Measurements from ENCODE around the gene MICALL1.

Gene MICALL1

DNA sequence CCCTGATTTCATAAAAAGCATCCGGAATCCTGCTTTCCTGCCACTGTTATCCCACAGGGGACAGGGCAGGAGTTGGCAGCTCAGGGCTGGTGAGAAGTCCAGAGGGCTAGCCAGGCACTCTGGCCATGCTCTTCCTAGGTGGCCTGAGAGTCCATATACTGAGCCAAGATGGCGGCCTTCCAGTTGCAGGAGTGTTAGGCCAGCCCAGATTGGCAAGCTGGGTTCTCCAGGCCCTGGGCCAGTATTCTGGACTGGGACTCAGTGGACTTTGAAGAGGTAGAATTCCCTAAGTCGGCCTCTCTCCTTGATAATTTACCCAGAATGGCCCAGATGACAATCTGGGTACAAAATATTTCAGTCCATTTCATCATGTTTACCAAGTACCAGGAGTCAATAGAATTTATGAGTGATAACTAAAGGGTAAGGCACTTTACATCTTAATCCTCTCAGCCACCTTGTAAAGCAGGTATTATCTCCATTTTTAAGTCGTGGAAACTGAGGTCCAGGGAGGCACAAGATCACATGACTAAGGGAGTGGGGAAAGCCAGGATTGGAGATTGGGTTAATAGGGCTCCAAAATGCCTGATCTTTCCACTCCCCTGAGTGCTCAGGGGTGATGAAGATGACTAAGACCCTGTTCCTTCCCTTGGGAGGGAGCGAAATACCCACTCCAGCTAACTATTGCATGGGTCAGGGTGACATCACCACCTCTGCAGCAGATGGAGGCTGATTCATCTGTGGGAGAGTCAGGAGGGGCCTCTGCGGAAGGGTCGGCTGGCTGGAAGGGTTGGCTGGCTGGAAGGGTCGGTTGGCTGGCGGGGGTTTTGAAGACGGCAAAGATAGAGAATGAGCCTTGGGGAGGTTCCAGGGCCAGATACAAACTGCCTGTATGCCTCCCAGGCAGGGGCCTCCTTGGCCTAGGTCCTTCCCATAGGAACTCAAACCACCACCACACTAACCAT lies 1.2 kb upstream of the MICALL1 start:
- DNase-seq = no peak

DNA sequence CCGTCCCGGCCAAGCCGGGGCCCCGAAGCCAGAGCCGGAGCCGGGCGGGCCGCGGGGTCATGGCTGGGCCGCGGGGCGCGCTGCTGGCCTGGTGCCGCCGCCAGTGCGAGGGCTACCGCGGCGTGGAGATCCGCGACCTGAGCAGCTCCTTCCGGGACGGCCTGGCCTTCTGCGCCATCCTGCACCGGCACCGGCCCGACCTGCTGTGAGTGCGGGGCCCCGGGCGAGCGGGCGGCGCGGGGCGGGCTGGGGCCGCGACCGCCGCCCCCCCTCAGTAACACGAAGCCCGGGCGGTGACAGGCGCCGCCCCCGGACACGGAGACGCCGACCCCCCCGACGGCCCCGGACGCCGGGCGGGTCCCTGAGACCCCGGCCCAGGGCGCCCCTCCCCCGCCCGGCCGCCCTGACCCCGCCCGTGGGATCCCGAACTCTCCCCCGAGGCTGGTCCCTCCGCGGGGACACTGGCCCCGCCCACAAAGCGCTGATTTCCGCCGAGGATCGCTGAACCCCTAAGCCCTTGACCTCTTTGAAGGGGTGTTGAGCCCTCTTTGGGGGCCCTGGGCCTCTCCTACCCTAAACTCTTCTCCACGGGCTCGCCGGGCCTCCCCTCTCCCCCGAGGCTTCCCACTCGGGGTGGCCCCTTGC lies 389 bp downstream of the MICALL1 start:
- DNase-seq = peak; percentile 23

DNA sequence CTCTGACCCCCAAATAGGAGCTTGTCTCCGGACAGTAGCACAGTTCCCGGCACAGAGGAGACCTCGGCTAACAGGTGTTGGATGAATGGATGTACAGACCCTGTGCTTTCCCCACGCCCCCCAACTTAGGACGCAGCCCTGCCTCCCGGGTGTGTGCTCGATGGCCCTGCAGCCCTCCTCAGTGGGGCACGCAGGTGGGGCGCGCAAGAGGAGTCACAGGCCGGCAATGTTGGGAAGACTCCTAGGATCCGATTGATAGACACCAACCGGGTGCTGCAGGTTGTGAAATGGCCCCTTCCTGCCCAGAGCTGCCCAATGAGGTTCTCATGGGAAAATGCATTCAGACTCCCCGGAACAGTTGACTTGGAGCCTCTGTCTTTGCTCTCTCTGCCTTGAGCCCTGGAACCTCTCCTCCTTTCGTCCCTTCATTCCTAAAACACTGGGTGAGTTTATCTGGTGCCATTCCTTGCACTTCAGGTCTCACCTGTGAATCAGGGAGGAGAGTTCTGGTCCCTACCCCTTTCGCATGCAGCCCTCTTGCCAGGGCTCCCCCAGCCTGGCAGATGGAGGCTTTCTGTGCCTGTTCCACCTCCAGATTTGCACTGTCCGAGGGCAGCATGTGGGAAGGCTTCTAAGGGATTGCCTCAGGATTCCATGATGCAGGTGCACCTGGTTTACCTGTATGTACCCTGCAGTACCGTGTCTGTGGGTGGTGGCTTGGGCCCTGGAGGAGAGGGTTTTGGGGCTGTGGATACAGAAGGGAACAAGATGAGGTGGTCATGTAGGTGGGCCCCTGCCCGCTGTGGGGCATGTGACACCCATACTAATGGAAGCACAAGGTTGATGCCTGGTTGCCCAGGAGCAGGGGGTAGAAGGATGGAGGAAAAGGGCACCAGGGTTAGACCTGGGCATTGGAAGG lies 1.2 kb downstream of the MICALL1 start:
- no peak for DNase-seq

DNA sequence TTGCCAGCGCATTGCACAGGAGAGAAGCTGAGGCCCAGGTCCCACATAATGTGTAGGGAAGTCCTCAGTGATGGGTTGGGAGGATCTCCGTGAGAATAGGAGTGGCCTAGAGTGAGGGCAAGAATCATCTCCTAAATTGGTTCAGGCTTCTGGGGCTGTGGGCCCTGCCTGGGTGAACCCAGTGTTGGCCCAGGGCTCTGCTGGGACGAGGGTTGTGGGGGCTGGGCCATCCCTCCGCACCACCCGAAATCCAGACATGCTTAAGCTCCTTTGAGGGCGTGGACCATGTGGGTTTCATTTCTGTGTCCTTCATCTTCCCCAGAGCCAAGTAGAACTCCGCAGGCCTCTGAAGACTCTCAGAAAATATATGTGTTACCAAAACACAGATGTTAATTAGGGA lies 3.7 kb downstream of the MICALL1 start:
- no peak for DNase-seq

DNA sequence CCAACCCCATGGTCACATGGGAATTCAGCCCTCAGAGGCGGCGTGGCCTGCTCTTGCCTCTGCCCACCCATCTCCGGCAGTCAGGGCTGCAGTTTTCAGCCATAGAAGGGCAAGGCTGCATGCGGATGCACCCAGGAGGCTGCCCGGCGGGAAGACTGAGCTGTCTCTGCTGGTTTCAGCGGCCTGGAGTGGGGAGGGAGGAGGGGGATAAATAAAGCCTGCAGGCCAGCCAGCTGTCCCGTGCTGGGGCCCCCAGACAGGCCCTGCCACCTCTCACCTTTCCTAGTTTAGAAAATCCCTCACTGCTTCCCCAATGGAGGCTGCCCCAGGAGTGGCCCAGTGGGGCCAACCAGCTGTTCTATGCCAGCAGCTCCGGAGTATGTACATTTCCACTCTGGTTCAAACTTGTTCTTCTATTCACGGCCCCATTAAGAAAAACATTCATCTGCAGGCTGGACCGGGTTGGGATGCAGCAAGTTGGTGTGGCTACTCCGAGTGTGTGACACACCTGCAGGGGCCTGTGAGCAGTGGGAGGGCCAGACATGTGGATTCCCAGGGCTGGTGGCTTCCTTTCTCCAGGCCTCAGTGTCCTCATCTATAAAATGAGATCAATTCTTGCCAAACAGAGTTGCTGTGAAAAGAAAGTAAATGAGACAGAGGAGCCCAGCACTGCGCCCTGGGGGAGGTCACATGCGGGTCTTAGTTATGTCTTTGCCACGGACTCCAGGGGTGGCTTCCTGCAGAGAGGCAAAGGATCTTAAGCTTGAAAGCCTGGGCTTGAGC lies 5.0 kb downstream of the MICALL1 start:
- no peak for DNase-seq

DNA sequence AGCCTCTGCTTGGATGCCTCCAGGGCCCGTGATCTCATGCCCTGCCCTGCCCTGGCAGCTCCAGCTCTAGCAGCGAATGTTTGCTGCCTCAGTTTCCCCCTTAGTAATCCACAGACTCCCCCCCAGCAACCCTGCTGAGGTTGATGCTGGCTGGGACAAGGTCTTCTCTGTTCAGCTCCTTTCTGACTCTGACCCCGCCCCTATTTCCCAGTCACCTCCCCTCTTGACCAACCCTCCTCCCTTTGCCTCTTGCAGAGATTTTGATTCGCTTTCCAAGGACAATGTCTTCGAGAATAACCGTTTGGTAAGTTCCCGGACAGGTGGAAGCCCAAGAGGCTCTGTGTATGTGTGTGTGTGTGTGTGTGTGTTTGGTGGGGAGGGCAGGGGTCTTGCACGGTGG lies 5.6 kb downstream of the MICALL1 start:
- DNase-seq = no peak

DNA sequence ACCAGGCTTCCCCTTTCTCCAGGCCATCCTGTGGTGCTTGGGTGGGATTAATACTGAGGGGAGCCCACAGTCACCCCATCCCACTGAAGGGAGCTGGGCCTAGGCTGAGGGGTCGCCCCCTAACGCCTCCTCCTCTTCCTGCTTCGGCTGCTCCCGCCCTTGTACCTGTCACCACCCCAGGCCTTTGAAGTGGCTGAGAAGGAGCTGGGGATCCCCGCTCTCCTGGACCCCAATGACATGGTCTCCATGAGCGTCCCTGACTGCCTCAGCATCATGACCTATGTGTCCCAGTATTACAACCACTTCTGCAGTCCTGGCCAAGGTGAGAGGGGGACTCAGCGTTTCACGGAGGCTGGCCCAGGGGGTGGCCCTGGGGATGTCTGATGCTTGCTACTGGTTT lies 6.1 kb downstream of the MICALL1 start:
- DNase-seq = no peak

DNA sequence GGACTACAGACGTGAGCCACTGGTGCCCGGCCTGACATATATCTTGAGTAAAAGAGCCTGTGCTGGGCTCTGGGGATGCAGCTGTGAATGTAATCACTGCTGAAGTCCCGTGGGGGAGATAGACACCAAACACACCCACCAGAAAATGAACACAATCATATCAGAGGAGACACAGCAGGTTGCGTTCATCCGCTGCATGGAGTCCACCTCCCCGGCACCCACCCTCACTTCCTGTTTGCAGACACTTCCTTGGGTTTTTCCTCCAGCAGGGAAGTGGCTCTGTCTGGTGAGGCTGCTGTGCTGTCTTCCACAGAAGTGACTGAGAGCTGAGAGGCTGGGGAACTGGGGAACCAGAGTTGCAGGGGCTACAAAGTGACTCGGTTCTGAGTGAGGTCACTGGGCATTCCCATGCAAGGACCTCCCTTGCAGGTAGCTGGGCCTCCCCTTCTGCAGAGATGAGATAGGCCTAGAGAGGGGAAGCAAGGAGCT lies 7.2 kb downstream of the MICALL1 start:
- no peak for DNase-seq

DNA sequence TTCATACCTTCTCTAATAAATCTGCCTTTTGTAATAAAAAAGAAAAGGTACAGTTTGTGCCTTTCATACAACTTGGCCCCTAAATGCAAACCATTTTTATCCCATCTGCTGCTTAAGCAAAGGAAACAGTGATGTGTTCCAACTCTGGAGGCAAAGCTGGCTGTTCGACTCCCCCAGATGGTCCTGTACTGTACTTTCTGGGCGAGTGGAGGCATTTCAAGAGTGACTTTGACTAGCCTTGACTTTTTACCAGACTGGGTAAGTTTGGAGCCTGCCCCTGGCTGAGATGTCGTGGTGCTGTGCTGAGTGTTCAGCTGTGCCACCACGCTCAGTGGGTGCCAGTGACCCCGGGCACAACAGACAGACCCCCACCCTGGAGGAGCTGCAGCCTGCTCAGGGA lies 10.2 kb downstream of the MICALL1 start:
- no peak for DNase-seq

DNA sequence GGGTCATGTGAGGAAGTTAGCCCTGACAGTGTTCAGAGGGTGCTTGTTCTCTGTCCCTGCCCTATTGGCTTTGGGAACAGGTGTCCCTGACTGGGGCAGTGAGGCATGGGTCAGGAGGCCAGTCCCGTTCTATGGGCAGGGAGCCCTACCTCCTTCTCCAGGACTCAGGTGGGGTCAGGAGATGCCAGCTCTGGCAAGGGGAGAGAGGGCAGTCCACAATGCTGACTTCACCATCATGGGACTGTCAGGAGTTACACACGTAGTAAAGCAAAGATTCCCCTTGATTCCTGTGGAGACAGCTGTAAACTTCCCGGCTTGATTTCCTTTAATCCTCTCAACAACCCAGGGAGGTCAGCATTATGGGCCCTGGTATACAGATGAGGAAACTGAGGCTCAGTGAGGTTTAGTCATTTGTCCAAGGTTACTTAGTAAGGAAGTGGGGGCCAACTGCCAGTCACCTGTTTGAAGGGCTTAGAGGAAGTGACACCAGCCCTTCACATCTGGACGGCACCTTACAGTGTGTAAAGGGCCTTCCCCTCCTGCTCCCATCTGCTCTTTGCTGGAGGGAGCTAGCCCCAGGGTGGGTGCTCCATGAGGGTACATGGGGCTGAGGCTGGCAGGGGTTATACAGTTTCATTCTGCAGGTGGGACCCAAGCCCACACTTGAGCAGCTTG lies 11.9 kb downstream of the MICALL1 start:
- no peak for DNase-seq

DNA sequence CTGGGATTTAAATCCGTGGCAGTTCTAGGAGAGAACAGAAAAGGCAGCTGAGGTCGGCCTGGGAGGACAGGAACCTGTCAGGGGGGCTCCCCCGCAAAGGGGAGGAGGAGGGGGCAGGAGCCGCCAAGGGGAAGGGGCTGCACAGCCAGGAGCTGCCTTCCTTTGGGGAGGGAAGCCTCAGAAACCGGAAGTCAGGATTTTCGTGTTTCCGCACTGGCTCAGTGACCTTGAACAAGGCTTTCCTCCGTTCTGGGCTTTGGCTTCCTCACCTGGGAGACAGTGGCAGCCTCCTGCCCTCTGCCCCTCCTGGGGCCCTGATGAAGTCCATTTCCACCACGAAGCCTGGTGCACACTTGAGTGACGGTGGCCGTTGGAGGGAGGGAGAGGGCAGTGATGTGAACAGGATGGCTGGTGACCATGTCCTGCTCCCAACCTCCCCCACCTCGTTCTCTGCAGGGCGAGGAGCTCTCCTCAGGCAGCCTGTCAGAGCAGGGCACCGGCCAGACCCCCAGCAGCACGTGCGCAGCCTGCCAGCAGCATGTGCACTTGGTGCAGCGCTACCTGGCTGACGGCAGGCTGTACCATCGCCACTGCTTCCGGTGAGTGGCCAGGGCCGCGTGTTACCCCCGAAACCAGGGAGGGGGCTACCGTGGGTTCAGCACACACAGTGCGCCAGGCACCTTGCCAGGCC lies 12.6 kb downstream of the MICALL1 start:
- no peak for DNase-seq

DNA sequence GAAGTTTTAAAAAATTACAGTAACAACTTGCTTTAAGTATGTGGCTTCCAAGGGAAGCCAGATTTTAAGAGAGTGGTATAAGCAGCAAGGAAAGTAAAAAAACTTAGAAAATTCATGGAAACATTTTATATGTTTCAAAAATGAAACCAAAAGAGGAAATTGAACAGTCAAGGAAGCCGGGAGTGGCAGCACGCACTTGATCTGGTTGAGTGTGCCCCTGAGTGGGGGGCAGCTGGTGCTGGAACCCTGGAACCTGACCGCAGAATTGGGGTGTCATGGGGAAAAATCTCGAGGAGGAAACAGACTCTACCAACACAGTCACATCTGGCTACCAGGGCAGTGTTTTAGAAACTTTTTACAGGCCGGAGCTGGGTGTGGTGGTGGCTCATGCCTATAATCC lies 14.0 kb downstream of the MICALL1 start:
- DNase-seq = no peak

DNA sequence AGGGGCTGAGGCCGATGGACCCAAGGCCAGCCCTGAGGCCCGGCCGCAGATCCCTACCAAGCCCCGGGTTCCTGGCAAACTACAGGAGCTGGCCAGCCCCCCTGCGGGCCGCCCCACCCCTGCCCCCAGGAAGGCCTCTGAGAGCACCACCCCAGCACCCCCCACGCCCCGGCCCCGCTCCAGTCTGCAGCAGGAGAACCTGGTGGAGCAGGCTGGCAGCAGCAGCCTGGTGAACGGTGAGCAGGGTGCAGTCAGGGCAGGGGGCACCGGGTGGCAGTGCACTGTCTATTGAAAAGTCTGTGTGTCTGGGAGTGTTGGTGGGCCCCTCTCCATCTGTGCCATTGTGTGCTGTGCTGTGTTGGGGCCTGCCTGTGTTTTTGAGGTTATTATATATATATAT lies 16.1 kb downstream of the MICALL1 start:
- no peak for DNase-seq

DNA sequence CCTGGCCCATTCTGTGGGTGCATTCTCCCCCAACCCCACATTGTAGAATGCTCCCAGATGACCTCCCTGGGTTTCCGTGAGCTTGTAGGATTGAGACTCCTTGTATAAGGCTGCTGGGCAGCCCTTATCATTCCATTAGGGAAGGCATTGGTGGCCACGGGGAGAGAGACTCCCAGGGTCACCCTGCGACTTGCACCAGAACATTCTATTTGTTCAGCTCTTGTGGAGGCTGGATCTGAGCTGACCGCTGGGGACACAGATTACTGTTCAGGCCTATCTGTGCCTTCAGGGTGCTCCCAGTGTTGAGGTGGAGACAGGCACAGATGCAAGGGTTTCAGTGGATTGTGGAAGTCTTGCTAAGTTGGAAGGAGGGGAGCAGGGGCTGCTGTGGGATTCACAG lies 17.8 kb downstream of the MICALL1 start:
- DNase-seq = no peak

DNA sequence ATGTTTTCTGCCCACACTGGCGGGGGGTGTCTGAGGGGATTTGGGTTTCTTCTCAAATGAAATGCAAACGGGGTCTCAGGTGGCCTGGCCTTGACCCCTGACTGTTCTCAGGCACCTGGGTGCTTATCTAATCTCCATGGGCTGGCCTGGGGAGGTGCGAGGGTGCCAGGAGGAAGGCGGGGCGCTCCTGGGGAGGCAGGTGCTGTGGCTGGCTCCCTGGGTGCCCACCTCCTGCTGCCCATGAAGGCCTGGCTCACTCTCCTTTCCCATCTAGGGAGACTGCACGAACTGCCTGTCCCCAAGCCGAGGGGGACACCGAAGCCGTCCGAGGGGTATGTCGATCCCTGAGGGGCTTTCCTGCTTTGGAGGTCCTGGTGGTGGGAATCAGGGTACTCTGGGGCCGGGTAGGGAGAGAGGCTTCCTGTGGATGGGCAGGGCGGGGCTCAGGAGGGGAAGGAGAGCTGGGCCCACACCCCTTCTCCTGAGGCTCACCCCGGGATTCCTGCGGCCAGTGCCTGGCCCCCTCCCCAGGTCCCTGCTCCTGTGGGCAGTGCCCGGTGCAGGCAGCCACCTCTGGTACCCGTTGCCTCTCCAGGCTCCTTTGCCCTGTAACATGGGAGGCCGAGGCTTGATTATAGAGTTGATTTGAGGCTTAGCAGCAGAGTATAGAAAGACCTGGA lies 18.4 kb downstream of the MICALL1 start:
- DNase-seq = no peak

DNA sequence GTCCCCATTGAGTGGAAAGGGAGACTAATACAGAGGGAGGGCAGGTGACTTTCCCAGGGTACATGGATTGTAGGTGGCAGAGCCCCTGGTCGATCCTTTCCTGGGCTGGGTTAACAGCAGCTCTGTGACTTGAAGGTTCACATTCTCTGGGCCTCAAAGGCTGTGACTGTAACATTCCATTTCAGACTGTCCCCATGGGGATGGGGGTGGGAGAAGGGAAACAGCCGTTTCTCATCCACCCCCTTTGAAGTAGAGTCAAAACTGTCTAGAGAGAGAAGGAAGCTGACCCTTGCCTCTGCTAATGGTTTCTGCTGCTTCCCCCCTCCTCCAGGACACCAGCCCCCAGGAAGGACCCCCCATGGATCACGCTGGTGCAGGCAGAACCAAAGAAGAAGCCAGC lies 19.2 kb downstream of the MICALL1 start:
- no peak for DNase-seq

DNA sequence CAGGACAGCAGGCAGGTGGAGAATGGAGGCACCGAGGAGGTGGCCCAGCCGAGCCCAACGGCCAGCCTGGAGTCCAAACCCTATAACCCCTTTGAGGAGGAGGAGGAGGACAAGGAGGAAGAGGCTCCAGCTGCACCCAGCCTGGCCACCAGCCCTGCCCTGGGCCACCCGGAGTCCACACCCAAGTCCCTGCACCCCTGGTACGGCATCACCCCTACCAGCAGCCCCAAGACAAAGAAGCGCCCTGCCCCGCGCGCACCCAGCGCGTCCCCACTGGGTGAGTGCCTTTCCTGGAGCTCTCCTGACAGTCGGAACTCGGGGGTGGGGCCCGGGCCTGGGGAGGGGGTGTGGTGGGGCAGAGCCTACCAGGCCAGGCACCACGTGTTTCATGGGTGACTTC lies 19.7 kb downstream of the MICALL1 start:
- no peak for DNase-seq

DNA sequence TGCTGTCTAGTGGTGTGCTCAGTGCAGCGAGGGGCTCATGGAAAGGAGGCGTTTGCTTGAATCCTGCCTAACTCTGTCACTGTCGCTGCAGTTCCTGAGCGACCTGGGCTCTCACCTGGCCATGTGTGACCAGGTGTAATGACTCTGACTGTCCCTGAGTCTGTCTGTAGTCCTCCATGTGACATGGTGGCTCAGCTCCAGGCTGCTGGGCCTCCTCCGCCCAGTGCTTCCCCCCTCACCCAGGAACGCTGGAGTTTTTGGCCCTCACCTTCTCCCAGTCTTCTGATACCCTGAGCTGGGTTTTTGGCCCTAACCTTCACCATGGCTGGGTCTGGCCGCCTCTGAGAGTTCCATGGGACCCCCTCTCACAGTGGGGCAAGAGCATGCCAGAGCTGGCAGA lies 20.3 kb downstream of the MICALL1 start:
- no peak for DNase-seq

DNA sequence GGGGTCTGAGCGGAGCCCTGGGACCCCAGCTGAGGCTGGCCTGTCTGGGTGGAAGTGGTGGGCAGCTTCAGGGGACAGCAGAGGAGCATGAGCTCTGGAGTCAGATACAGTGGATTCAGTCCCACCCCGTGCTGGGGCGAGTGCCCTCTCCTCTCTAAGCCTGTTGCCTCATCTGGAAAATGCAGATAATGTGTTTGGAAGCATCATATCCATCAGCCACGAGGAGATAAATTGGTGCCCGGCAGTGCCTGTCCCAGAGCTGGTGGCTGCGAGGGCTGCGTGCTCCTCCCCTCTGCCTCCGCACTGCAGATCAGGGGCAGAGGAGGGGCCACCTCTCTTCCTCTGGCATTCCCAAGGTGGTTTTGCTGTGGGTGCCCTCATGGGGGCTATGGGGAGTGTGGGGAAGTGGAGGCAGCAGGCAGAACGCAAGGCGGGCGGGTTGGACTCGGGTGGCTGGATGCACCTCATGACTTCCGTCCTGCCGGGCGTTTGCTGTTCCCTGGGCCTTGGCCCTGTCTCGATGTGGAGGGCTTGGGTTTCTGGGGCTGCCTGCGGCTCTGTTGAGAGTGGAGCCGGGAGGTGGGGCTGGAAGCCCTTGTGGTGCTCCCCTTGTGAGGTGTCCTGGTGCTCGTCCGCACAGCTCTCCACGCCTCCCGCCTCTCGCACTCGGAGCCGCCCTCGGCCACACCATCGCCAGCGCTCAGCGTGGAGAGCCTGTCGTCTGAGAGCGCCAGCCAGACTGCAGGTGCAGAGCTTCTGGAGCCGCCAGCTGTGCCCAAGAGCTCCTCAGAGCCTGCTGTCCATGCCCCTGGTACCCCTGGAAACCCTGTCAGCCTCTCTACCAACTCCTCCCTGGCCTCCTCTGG lies 20.9 kb downstream of the MICALL1 start:
- DNase-seq = no peak

DNA sequence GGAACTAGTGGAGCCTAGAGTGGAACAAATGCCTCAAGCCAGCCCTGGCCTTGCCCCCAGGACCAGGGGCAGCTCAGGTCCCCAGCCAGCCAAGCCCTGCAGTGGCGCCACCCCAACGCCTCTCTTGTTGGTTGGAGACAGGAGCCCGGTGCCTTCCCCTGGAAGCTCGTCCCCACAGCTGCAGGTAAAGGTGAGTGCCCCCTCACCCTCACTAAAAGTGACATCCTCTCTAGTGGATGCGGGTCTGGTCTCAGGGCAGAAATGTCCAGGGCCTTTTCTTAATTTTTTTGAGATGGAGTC lies 21.5 kb downstream of the MICALL1 start:
- no peak for DNase-seq

All from effector CD4-positive, alpha-beta T cell (primary cell).